GM21526 (cell line): ENCODE results near the gene SMCO2.

Experiments
- ATAC-seq: cut with Tn5 transposase; IDR thresholded peaks from one replicate; pipeline ENCODE4 v1.9.1; 2021; ENCODE audit warnings: moderate library complexity; ENCODE audit not compliant: unreplicated experiment, low FRiP score

SMCO2 gene

DNA sequence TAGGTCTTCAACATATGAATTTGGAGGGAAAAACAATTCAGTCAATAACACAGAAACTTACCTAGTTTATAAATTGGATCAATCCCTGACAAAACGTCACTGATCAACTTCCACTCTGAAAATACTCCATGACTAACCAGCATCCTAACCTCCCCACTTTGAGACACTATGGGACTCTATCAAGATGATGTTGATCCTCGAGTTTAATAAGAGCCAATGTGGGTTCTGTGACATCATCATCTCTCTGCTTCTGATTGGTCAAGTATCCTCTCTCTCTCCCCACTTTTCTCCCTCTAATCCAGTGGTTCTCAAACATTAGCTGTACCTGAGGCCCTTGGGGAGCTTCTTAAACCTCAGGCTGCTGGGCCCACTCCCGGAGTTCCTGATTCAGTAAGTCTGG is at the start of gene SMCO2:
TSS of gene SMCO2 (plus strand) at position 301 of the 400 bp plus-strand sequence. CDS start 23,896 bp downstream, outside the sequence.
- no peak for ATAC-seq

- no peak for ATAC-seq
These were observed 48.1 kb upstream of the SMCO2 start for GRCh38 chr12:27398466-27398865.

- ATAC-seq: no peak
These were observed 47.5 kb upstream of the SMCO2 start for GRCh38 chr12:27399074-27399473.

- no peak for ATAC-seq
These were observed 45.6 kb upstream of the SMCO2 start for GRCh38 chr12:27400856-27401354.

- ATAC-seq: no peak
These were observed 34.5 kb upstream of the SMCO2 start for GRCh38 chr12:27412047-27412446.

DNA sequence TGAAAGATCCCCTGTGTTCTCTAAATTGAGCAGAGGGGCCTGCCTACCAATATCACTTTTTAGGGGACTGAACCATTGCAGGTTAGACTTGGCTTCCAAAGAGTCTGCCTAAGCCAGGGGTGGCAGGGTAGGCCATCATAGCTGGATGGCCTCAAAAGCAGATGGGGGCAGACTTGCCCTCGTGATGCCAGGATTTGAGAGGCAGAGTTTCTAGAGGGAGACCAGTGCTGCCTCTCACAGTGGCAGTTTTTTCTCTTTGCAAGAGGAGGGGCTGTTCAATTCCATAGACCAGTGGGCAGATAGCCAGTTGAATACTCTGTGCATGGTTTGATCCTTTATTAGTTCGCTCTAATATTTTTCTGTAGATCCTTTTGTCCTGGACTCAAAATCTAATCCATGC is 23.8 kb upstream of the SMCO2 start:
- no peak for ATAC-seq

DNA sequence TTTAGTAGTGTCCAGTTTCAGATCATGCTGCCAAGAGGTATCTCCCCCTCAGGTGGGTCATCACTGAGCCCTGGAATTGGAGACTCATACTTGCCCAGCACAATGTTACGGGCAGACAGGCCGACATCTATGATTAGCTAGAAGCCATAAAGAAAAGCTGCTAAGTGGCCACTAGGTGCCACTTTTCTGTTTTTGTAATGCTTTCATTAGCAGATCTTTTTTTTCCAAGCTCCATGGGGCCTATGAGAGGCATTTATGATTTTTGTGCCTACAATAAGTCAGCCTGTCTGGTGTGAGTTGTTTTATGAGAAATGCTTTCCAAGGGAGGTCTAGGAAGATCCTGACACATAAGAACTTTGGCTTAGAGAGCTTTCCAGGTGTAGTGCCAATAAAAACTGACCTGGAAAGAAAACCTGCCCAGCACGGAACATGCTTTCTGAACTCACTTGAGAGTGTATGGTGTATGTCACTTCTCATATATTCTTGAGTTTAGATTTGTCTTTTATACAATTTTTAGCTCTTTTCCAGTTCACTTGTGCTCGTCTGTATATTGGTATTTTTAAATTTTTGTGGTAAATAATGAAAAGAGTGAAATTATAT is 21.8 kb upstream of the SMCO2 start:
- no peak for ATAC-seq

DNA sequence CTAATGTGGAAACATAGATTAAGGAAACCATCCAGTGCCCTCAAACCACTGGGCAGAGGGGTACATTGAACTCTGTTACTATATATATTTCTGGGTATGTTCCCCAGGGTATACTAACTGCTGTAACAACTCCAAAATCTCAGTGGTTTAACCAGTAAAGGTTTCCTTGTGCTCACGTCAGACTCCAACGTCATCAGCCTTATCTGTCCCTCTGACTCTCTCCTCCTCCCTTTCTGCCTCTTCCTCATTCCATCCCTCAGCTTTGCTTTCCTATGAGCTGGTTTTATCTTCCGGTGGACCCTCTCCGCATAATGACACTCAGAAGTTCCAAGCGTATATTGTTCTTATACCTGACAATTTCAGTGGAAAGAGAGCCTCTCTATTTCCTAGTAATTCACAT is 21.2 kb upstream of the SMCO2 start:
- no peak for ATAC-seq

DNA sequence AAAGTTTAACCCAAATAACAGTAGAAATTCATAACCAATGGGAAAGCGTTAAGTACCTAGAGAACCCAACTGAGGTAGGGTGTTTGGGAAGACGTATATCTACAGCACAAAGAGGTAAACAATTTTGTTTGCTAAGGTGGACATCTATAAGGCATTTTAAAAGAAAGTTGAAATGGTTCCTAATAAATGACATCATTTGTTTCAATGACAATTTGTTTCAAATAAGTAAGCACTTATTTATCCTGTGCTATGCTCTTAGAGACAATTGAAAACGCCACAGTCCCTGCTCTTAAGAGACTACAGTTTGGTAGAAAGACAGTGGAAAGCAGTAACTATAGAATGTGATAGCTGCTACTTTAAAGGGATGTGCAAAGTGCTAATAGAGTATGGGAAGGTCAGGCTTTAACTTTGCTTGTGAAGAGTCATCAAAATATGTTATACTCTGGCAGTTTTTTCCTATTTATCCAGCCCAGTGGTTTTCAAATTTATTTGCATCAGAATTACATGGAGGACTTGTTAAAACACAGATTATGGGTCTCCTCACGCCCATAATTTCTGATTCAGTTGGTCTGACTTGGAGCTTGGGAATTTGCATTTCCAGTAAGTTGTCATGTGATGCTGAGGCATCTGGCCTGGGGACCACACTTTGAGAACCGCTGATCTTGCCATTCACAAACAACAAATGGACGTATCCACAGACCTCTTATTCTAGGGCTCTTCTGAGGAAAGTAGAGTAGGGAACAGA is 19.6 kb upstream of the SMCO2 start:
- ATAC-seq: no peak

GRCh38 chr12:27427824-27428223 is 18.7 kb upstream of the SMCO2 start:
- ATAC-seq: no peak

DNA sequence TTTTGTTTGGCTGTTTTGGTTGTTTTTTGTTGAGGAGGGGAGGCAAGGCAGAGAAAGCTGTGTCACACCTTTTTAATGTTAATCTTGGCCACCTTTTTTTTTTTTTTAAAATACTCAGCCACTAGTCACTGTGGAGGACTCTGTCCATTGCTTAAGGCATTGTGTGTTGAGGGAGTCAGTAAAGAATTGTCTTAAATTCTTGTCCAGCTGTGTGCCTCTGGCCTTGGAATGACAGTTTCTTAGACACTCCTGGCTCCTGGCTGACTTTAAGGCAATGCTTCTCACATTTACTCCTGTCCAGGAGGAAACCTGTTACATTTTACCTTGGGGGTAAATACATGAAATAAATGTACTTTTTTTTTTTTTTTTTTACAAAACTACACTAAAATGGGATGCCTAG is 18.1 kb upstream of the SMCO2 start:
- ATAC-seq: no peak

GRCh38 chr12:27429606-27430005 is 16.9 kb upstream of the SMCO2 start:
- ATAC-seq: no peak

DNA sequence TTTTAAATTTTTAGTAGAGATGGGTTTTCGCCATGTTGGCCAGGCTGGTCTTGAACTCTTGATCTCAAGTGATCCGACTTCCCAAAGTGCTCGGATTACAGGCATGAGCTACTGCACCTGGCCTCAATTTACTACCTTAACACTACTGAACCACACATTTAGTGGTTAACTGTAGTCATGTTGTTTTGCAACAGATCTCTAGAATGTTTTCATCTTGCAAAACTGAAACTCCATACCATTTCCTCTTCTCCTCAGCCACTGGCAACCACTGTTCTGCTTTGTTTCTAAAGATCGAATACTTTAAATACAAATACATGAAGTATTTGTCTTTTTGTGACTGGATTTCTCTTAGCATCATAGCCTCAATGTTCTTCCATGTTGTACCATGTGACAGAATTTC is 15.4 kb upstream of the SMCO2 start:
- no peak for ATAC-seq

DNA sequence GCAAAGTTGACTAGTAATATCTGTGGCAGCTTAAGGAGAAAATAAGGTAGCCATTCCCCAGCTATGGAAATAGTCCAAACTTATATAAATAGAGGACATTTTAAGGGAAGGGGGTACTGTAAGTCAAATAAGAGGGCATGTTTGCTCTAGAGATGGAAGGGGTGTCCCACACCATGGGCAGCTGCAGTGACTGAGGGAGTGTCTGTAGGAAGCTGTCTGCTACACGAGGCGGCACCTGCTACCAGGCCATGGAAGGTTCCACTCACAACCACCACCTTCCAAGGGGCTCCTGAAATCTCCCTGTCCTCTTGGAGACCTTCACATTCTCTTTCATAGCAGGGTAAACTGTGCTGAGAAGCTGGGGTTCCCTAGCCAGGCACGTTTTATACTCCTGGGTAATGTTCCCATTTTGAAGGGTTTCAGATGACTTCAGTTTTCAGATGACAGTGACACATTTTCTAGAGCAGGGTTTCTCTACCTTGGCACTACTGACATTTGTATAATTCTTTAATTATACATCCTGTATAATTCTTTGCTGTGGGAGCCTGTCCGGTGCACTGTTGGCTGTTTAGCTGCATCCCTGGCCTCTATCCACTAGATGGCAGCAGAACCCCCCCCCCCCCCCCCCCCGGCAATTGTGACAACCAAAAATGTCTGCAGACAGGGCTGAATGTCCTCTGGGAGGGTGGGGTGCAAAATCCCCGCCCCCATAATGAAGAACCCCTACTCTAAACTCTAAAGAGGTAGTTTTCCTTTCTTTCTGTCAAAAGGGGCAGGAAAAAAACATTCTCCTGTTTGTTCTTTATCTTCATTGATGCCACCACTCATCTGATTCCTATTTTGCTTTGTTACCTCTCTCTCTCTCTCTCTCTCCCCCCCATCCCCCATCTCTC is 11.6 kb upstream of the SMCO2 start:
- no peak for ATAC-seq

DNA sequence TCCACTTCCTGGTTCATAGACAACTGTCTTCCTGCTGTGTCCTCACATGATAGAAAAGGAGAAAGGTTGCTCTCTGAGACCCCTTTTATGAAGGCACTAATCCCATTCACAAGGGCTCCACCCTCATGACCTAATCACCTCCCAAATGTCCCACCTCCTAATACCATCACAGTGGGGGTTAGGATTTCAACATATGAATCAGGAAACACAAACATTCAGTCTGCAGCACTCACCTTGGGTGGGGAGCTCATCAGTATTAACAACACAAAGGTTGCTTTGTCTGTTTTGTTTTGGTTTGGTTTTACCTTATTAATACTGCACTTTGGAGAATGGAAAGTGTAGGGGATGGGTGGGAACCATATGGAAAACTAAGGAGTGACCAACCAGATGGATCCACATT is 10.5 kb upstream of the SMCO2 start:
- ATAC-seq: no peak

GRCh38 chr12:27436768-27437167 is 9.8 kb upstream of the SMCO2 start:
- ATAC-seq: no peak

DNA sequence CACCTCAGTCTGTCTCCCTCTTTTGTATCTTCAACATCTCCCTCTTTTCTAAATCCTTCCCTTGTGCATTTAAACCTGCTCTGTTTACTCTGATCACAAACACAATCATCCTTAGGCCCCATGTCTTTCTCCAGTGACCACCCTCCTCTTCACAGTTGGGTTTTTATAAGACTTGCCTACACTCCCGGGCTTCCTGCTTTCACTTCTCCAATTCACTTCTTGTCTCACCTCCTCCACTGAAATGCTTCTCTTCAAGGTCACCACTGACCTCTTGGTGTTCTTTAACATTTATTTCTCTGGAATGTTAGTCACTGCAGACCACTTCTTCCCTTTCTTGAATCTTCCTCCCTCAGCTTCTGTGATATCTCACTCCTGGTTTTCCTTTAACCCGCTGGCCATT is 8.7 kb upstream of the SMCO2 start:
- ATAC-seq: no peak

DNA sequence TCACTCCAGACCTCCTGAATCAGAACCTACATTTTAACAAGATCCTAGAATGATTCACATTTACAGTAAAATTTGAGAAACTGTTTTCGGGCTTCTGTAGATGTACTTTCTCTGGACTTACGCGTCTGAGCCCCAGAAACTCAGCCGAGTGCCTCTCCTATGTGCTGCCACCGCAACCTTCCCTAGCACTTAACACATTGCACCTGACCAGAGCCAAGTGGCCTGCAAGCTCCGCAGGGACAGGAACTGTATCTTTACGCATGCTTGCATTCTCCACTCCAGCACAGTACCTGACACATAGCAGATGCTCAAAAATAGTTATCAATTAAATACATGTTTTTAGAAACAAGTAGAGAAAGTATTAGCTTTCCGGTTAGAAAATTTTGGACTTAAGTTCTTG is 1.2 kb downstream of the SMCO2 start:
- ATAC-seq: no peak

GRCh38 chr12:27449026-27449425 is 2.5 kb downstream of the SMCO2 start:
- no peak for ATAC-seq

DNA sequence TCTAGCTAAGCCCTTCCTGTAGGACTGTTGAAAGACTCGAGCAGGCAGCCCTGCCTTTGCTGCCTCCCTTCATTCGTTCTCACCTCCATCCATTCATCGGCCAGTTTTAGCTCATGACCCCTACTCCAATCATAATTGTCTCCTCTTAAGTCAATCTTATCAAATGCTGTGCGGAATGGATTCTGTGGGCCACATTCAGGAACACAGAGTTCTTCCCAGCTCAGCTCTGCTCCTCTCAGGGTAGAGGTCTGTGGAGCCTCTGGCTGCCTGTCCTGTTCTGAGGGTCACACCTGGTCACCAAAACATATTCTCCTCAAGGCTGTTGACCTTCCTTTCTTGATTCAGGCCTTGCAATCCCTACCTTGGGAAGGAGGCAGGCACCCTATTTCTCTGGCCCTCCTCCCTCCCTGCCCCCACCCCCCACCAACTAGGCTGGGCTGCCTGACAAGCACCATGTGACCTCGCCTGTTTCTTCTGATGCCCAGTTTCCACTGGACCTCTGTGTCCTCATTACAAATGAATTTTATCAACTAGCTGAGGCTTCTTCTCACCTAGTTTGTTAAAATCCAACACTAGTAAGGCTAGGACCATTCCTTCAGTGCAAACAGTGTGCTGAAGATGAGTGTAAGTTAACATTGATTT is 3.5 kb downstream of the SMCO2 start:
- ATAC-seq: no peak
